GF-D8 (cell line): Measurements from ENCODE around the gene ADGRV1.

ENCODE experiments used
- DNase-seq: peaks from one replicate; lab custom pipeline; 2025; lab: John Stamatoyannopoulos, UW

The ADGRV1 gene

GRCh38 chr5:90558344-90559192 is at the start of gene ADGRV1:
TSS of gene ADGRV1 (plus strand) at chr5:90558797. CDS start at chr5:90558896, 99 bp downstream.
- no peak for DNase-seq

DNA sequence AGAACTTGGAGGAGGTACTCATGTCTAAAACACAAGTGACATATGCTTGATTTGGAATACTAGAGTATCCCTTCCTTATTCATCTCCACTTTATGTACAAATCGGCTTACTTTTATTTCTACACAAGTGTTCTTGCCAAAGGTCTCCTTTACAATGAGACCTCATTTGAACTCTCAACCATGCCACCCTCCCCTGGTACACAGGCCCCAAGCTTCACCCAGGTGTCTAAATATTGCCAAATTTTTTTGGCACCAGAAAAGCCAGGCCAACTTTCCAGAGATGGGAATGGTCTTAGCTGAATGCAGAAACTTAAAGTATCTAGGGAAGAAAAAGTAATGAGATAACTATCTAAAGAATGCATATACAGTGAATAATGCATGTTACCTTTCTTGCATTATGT is 48.2 kb upstream of the ADGRV1 start:
- no peak for DNase-seq

DNA sequence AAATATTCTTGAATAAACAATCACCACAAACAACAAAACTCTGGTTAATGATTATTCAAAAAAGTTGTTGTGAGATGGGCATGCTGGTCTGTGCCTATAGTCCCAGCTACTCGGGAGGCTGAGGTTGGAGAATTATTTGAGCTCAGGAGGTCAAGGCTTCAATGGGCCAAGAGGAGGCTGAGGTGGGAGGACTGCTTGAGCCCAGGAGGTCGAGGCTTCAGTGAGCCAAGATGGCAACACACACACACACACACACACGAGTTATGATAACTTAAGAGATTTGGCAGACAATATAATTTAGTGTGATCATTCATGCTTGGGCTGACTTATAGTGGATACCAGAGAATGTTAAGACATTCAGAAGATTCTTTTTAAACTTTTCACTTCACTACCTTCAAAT is 44.1 kb upstream of the ADGRV1 start:
- DNase-seq: no peak

GRCh38 chr5:90518661-90519060 is 39.9 kb upstream of the ADGRV1 start:
- no peak for DNase-seq

DNA sequence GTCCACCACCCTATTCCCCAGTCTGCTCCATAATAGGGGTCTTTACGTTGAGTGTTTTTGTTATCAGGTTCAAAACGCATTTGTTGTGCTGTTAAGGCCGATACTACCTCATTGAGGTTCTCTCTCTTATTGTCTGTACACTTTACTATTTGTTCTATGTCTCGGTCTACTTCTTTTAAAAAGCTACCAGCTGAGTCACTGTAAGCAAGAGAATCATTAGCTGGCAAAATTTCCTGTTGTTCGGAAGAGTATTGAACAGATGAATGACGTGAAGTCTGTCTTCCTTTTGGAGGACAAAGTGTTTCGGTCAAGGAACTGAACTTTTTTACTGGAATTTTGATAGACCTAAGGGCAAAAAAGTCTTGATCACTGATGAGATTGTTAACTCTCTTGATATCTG is 39.5 kb upstream of the ADGRV1 start:
- no peak for DNase-seq

DNA sequence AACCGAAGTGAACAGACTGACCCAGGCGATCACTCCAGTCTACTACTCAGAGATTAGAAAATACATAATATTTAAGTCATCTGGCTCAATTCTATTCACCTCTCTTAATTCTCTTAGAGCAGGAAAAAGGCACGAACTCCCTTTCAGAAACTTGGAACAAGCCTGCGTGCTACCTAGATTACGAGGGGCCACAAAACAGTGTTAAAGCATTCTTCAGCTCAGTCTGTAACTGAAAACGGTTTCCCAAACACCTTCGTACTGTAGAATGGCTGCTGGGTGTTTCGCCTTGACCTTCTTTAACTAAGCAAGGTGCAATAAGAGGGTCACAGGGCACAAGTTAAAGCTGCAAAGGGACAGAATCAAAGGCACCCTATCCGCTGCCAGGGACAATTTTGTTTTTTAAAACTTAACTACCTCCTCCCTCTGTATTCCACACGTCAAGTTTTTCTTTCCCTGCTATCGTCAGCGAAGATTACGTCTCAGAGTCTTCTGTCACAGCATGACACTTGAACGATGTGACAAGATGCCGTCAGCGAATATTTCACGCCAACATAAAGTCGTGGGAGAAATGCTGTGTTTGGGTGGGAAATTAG is 29.9 kb upstream of the ADGRV1 start:
- DNase-seq: no peak

DNA sequence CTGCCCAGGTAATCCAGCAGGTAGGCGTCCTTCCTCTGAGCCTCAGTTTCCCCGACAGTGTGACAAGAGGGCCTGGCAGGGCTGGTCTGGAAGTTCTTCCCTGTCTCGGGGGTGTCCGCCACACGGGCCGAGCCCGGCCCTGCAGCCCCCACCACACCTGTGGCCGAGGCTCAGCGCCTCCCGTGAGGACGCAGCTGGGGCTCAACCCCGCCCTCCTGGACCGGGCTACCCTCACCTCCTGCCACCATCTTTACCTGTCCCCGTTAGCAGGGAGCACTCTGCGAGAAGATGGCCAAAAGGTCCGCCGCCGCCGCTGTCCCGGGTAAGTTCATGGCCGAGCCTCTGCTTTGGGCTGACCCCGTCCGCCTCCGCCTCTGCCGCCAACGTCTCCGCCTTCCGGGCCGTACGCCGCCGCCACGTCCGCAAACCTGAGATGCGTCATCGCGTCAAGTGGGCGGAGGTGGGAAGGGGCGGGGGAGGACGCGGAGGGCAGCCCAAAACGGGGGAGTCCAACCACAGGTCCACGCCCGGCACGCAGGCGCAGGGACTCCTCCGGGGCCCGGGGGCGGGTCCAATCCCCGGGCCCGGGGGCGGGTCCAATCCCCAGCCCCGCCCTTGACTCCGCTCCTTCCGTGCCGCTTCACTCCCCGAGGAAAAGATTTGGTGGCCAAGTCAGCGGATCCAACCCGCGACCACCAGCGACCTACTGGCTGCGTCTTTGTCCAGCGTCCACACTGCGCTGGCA is 29.2 kb upstream of the ADGRV1 start, which contains the start of gene LYSMD3:
Gene LYSMD3 (minus strand): TSS at position 391 of the 745 bp plus-strand sequence. CDS start 4,295 bp downstream, outside the sequence.
- DNase-seq: peak; percentile 61

DNA sequence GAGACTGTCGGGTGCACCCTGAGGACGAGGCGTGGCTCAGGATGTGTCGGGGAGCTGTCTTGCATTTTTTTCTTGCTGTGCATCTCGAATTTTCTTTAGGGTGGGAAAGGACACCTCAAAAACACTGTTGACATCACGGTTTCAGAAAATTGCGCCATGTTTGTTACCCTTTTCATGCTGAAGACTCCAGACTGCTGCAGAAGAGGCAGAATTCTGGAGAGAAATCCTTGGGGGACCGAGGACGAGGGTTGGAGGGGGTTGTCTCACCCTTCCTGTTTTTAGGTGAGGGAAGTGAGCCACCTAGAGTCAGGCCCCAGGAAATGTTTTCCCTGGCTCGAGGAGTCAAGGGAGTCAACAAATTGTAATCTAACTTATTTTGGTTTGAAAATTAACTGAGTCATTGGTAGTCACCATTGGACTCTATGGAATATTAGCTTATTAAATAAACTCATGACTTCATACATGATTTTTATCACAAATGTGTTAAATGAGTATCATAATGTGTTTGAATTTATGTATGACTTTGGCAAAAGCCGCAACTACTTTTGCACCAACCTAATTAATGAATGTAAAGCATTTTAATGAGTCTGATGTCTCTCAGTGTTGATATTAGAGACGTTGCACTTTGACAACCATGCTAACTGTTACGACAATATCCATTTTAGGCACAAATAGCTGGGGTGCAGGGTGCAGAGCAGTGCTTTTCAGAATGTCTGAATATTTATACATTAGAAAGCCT is 28.5 kb upstream of the ADGRV1 start:
- DNase-seq: no peak

DNA sequence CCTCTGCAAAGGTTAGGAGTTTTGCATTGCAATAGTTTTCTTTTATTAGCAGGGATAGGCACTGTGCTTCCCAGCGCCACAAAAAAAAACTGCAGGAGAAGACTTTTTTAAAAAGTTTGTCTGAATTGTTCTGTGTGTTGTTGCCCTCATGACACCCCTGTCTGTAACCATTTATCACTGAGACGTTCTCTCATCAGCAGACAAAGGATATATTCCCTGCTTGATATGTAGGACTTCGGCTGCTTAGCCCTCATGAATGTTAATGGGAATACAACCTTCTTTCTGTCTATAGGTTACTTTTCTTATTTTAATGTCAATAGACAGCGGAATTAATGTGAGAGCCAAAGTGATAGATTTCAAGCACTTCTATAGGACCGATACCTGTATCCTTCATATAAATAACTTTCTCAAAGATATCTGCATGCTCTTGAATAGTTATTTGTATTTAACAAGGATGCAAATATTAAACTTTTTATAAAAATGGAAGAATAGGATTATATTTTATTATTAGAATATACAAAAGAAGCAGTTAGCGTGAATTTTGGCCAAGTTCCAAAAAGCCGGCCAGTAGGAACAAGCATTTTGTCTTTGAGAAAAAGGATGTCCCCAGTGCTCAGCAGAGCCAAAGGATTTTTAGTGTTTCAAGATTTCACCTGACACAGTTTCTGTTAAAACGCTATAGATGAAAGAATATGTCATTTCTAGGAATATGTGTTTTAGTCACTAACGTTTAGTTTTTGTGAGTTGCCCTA is 27.7 kb upstream of the ADGRV1 start:
- DNase-seq: no peak

GRCh38 chr5:90533794-90534193 is 24.8 kb upstream of the ADGRV1 start:
- DNase-seq: no peak

DNA sequence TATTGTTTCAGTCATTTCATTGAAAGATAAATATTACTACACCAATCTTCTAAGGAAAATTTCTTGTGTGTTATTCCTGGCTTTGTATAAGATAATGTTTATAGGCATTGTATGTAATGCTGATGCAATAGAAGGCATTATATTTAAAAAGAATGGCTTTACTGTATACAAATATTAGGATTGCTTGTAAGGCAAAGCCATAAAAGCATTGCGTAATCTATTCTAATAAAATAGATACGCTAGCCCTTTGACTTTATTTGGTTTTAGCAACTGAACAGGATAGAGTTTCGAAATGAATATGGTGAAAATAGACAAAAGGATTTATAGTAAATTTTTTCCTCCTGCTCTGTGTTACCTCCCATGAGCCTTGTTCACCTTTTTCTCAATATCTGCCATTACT is 23.7 kb upstream of the ADGRV1 start:
- DNase-seq: no peak

GRCh38 chr5:90542827-90543519 is 15.6 kb upstream of the ADGRV1 start:
- DNase-seq: no peak

GRCh38 chr5:90545511-90545910 is 13.1 kb upstream of the ADGRV1 start:
- DNase-seq: no peak

- DNase-seq: no peak
Observed at GRCh38 chr5:90546216-90546837, 12.3 kb upstream of the ADGRV1 start.

GRCh38 chr5:90547072-90547536 is 11.5 kb upstream of the ADGRV1 start:
- no peak for DNase-seq

GRCh38 chr5:90548069-90548593 is 10.5 kb upstream of the ADGRV1 start:
- no peak for DNase-seq

GRCh38 chr5:90549223-90549622 is 9.4 kb upstream of the ADGRV1 start:
- DNase-seq: no peak

DNA sequence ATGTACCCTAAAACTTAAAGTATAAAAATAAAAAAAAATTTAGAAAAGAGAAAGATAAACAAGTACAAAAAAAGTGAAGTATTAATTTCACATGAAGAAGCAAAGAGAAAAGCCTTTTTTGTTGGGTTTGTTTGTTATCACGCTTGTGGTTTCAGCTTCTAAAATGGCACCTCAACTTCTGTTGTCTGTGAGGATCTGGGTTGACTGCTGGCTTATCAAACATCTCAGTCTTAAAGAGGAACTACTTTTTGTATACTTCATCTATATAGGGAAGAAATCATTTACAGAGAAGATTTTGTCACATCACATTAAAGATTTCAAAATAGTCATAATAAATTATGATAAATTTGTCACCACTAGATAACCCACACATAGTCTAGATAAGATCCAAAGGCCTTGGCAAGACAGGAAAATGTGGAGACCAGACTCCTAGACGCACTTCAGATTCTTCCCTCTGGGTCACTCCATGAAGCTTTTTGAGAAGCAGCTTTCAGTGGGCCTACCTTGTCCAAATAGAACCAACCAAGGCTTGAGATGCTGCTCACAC is 8.8 kb upstream of the ADGRV1 start:
- no peak for DNase-seq

GRCh38 chr5:90550963-90551362 is 7.6 kb upstream of the ADGRV1 start:
- DNase-seq: no peak

GRCh38 chr5:90551376-90551775 is 7.2 kb upstream of the ADGRV1 start:
- no peak for DNase-seq
